B cell (primary cell): Measurements from ENCODE around the gene ARPIN. TPM values are rescaled to one million over a fixed set of nuclear protein-coding genes. Genes with fewer than 3 reads are reported as not detected.

Source experiments
- ATAC-seq: fragments of 200-7000 bp; cut with Tn5 transposase; one replicate; pipeline ENCODE4 v1.10.0; 2021; ENCODE audit warnings: low read depth, mild to moderate bottlenecking, moderate number of reproducible peaks, moderate library complexity
- CTCF ChIA-PET: fragments of 350-600 bp; sonication (Branson Sonifier 250); formaldehyde crosslinking; loops from one replicate; lab custom pipeline; 2021; ENCODE audit warnings: antibody characterized with exemption, inconsistent platforms; lab: Charles Lee
- POLR2A ChIA-PET: fragments of 350-600 bp; sonication (Branson Sonifier 250); formaldehyde crosslinking; loops from one replicate; lab custom pipeline; 2021; ENCODE audit warnings: antibody characterized with exemption; lab: Charles Lee
- DNase-seq: peaks from one replicate; pipeline ENCODE4 v3.0.0; 2013
- H2AFZ ChIP-seq: 2 replicates; pipeline ENCODE4 v1.6.1; 2012; ENCODE audit warnings: mild to moderate bottlenecking, low read depth, low read length; ENCODE audit not compliant: insufficient read depth, poor library complexity, severe bottlenecking
- H3K27ac ChIP-seq, 2 donors: 1 replicate in 1 of 2; 2 replicates in 1 of 2; pipeline ENCODE4 v1.5.1; 2012 to 2013; ENCODE audit warnings: low read length in 2 of 2, mild to moderate bottlenecking in 2 of 2, moderate library complexity in 1 of 2
- H3K27me3 ChIP-seq, 4 experiments: fragments of 200-600 bp in 1 of 4; sonication (generic) in 1 of 4; replicated peaks in 1 of 4; 1 replicate in 2 of 4; 2 replicates in 2 of 4; pipeline versions ENCODE4 v1.6.1 to v1.7.0; 2013 to 2016; ENCODE audit warnings: low read length in 3 of 4, mild to moderate bottlenecking in 2 of 4, mixed read lengths in 1 of 4, moderate library complexity in 1 of 4; ENCODE audit not compliant: insufficient read depth in 4 of 4, control insufficient read depth in 3 of 4; ENCODE audit errors: control extremely low read depth in 1 of 4
- H3K36me3 ChIP-seq, 2 experiments: replicated peaks in 1 of 2; 1 replicate in 1 of 2; 2 replicates in 1 of 2; pipeline versions ENCODE4 v1.6.1 to v1.7.1; 2013; ENCODE audit warnings: low read length in 1 of 2; ENCODE audit not compliant: insufficient read depth in 2 of 2, control insufficient read depth in 1 of 2; ENCODE audit errors: control extremely low read depth in 1 of 2, extremely low read depth in 1 of 2
- H3K4me1 ChIP-seq, 2 donors: fragments of 200-600 bp in 1 of 2; sonication (generic) in 1 of 2; 1 replicate in 1 of 2; 2 replicates in 1 of 2; pipeline versions ENCODE4 v1.5.1 to v1.6.1; 2013 to 2017; ENCODE audit warnings: low read length in 2 of 2; ENCODE audit not compliant: control insufficient read depth in 2 of 2, insufficient read depth in 2 of 2
- H3K4me2 ChIP-seq: replicated peaks from 2 replicates; pipeline ENCODE3; 2012; ENCODE audit warnings: mild to moderate bottlenecking, low read depth, low read length; ENCODE audit not compliant: poor library complexity, severe bottlenecking
- H3K4me3 ChIP-seq, 5 experiments: fragments of 200-600 bp in 1 of 5; sonication (generic) in 1 of 5; 1 replicate in 3 of 5; 2 replicates in 2 of 5; pipeline versions ENCODE4 v1.5.1 to v1.7.0; 2011 to 2016; ENCODE audit warnings: low read length in 4 of 5, mild to moderate bottlenecking in 4 of 5, low read depth in 2 of 5, control low read depth in 1 of 5, moderate library complexity in 1 of 5; ENCODE audit not compliant: insufficient read depth in 1 of 5; ENCODE audit errors: control extremely low read depth in 1 of 5, extremely low read depth in 1 of 5
- H3K79me2 ChIP-seq: fragments of 200-600 bp; sonication (generic); one replicate; pipeline ENCODE4 v1.6.0; 2016; ENCODE audit warnings: low read length; ENCODE audit not compliant: control insufficient read depth, insufficient read depth
- H3K9ac ChIP-seq: fragments of 200-600 bp; sonication (generic); 2 replicates; pipeline ENCODE4 v1.6.1; 2017; ENCODE audit warnings: mild to moderate bottlenecking, low read length, moderate library complexity
- H3K9me3 ChIP-seq, 3 donors: one replicate each; pipeline versions ENCODE4 v1.6.1 to v1.7.1; 2013; ENCODE audit warnings: low read length in 2 of 3; ENCODE audit not compliant: control insufficient read depth in 2 of 3, insufficient read depth in 1 of 3; ENCODE audit errors: control extremely low read depth in 1 of 3
- H4K20me1 ChIP-seq: 2 replicates; pipeline ENCODE4 v1.6.0; 2012; ENCODE audit warnings: mild to moderate bottlenecking, low read length; ENCODE audit not compliant: insufficient read depth, control insufficient read depth, poor library complexity, severe bottlenecking
- H3K27ac Mint-ChIP-seq: one replicate; pipeline ENCODE4 v1.8.0; 2021; ENCODE audit warnings: mixed read lengths
- H3K27me3 Mint-ChIP-seq: one replicate; pipeline ENCODE4 v1.8.0; 2021; ENCODE audit warnings: mixed read lengths
- H3K4me1 Mint-ChIP-seq: one replicate; pipeline ENCODE4 v1.8.0; 2021; ENCODE audit warnings: mixed read lengths
- H3K4me3 Mint-ChIP-seq: one replicate; pipeline ENCODE4 v1.8.0; 2021; ENCODE audit warnings: mixed read lengths
- H3K9me3 Mint-ChIP-seq: one replicate; pipeline ENCODE4 v1.8.0; 2022; ENCODE audit warnings: mixed read lengths; ENCODE audit not compliant: insufficient read depth
- CTCF ChIP-seq: fragments of 200-600 bp; IDR thresholded peaks from one replicate; pipeline ENCODE4 v1.8.0; 2022; ENCODE audit warnings: antibody characterized with exemption, mild to moderate bottlenecking
- EZH2 ChIP-seq: IDR thresholded peaks from 2 replicates; pipeline ENCODE4 v1.6.1; 2012; ENCODE audit warnings: borderline replicate concordance, low read depth, mild to moderate bottlenecking, moderate library complexity, low read length; ENCODE audit not compliant: insufficient read depth, poor library complexity, severe bottlenecking
- WGBS: methylation state at CpG from one replicate; pipeline ENCODE4 v1.1.5; 2013; ENCODE audit warnings: missing lambda C conversion rate; ENCODE audit not compliant: insufficient coverage; 5-methylcytosine and 5-hydroxymethylcytosine counted together
- intact Hi-C: fragments of 100-400 bp; cut with micrococcal nuclease; formaldehyde crosslinking; loops from one replicate; pipeline ENCODE4 v1.10.0; 2022
- polyA plus RNA-seq: library from polyadenylated mRNA; depleted of rRNA; stranded (reverse); fragments of >200 nt; gene quantifications from 2 replicates; pipeline ENCODE4 v1.2.3, GENCODE V29; 2012
- total RNA-seq, 2 donors: library from RNA; stranded (reverse); fragments of 120-200 nt in 1 of 2; gene quantifications; 1 replicate in 1 of 2; 2 replicates in 1 of 2; pipeline versions ENCODE4 v1.2.3 to v1.2.4, GENCODE V29; 2013 to 2022

ARPIN gene
- total and polyA plus RNA-seq, 2 donors (not counting 1 experiment from before 2014, with no cell fraction given): 0.10 TPM

GRCh38 chr15:89847101-89847500 lies 65.7 kb downstream of the ARPIN start:
- POLR2A ChIA-PET: no interaction called here

More at GRCh38 chr15:89847101-89847500, 65.7 kb downstream of the ARPIN start:
- Mint-ChIP-seq H3K27me3 (no peaks in the 10 kb centered on the region), H3K9me3 (no peaks in the 10 kb centered on the region), H3K4me3 (no peak overlapping the region), H3K4me1 (peaks cover 28% of the 10 kb centered on the region), H3K27ac (no peak overlapping the region)
- TF ChIP-seq EZH2: no peak
- no peak for TF ChIP-seq CTCF
- CTCF ChIA-PET: interaction anchor here (1.1 kb wide), 1 partner anchor 28 kb away, joined by 3 read pairs; no protein-coding TSS in a partner anchor
- no peak for DNase-seq
- Histone ChIP-seq H3K27ac (no peak overlapping the region), H2AFZ (no peak overlapping the region), H3K4me2 (no peak overlapping the region), H3K9ac (no peak overlapping the region), H3K4me3 (no peak overlapping the region), H3K4me1 (peaks cover 14 to 27% of the 10 kb centered on the region in 2 donors), H3K79me2 (no peaks in the 10 kb centered on the region), H3K27me3 (no peaks in the 10 kb centered on the region), H3K36me3 (peaks cover 0 to 12% of the 10 kb centered on the region in 2 experiments), H3K9me3 (no peaks in the 10 kb centered on the region), H4K20me1 (no peaks in the 10 kb centered on the region)
- WGBS: no CpG with 5 or more reads among the region's 2 CpGs
- intact Hi-C loops: no loop called here
- no peak for ATAC-seq
